Measurements from ENCODE around the gene PDGFB.

The PDGFB gene

DNA sequence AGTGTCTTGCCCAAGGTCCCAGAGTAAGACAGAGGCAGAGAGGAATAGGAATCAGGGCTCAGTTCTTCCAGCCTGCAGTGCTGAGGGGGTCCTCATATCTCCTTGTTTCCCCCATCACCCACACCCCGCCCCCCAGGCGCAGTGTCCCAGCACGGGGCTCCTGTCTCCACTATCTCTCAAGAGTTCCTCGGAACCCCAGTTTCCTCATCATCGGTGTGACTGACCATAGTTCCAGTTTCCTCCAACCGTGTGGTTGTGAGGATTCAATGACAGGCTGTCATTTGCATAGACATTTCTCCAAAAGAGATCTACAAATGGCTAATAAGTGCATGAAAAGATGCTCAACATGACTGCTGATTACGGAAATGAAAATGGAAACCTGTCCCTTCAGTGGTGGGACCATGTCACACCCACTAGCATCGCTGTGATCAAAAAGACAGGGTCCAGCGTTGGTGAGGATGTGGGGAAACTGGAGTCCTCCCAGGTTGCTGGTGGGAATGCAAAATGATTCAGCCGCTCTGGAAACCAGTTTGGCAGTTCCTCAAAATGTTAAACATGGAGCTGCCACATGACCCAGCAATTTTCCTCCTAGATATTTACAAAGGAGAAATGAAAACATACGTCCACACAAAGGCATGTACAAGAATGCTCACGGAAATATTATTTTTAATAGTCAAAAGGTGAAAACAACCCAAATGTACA is 31.8 kb upstream of the PDGFB start:
- DNase-seq, result no peak

DNA sequence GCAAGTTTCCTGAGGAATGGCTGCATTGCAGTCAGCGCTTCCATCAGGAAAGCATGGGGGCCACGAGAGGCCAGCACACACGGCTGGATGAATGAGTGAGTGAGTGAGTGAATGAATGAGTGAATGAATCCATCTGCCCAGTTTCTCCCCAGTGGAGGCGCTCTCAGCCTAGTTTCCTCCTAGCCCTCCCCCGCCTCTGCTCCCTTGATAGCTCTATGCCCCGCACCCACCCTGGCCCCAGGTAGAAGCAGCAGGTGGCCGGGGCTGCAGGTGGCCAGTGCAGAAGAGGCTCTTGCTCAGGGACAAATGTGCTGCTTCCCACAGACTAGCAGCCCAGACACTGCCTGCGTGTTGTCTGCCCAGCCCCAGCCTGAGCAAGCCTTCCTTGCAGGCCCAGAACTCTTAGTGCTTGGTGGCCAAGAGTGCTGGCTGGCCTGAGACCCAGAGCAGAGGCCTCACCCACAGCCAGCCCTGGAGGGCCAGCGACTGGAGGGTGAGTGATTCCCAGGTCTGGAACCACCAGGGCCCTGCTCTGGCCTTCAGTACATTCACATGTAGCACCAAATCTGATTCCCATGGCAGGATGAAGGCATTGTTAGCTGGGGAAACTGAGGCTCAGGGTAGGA is 31.1 kb upstream of the PDGFB start:
- no peak for DNase-seq

DNA sequence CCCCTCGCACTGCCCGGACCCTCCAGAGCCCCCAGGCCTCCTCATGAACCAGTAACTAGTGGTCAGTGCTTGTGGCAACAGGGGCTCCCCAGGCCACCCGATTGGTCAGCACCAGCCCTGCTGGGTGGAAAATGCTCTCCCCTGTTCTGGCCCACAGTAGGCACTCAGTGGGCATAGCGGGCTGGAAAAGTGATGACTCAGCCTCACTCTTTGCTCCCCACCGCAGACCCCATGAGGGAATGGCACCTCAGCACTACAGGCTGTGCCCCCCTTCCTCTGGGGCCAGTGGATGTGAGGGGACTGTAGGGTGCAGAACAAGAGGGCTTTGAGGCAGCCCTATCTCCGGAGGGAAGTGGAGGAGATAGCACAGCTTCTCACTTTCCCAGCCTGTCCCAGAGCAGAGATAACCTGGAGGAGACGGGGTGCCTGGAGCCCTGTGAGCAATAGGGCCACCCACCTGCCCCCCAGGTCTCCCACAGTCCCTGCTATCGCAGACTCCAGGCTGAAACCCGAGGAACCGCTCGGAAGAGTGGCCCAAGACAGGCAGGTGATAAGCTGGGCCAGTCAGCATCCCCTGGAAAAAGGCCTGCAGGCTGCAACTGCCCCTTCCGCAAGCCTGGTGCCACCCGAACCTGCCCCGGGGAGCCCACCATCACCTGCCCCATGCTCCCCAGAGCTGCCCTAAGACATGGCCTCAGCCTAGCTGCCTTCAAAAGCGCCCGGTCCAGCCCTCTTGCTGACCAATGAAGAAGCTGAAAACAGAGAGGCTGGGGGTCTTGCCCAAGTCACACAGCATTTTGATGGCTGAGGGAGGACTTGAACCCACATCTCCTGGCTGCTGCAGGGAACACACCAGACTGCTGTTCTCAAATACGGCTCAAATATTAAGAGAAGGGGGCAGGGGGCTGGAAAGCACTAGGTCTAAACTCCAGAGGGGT is 29.4 kb upstream of the PDGFB start:
- no peak for DNase-seq

DNA sequence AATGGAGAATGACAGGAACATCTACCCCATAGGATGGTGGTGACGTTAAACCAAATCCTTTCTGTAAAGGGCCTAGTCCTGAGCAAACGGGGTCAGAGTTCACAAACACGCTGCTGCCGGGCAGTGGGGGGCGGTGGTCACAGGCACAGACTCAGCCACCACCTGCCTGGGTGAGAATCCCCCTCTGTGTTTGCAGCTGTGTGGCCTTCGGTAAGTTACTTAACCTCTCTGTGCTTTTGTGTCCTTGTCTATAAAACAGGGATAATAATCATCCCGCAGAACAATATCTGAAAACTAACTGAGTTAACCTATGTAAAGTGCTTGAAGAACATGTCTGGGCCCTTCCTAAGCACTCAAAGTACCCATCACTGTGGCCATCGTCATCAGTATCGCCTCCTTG is 26.0 kb upstream of the PDGFB start:
- no peak for DNase-seq

DNA sequence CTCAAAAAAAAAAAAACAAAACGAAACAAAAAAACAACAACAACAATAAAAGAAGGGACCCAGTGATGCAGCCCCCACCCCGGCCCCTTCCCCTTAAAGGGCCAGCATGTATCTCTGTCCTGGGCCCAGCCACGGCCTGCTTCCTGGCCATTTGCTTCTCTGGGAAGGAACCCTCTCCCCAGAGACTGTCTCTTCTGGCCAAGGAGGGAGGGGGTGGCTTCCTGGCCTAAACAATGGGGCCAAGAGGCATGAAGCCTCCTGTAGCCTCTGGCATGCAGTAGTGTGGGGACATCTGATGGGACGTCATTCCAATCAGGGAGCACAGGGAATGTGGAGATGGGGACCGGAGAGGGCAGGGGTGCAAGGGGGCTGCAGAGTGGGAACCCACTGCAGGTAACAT is 25.5 kb upstream of the PDGFB start:
- no peak for DNase-seq

DNA sequence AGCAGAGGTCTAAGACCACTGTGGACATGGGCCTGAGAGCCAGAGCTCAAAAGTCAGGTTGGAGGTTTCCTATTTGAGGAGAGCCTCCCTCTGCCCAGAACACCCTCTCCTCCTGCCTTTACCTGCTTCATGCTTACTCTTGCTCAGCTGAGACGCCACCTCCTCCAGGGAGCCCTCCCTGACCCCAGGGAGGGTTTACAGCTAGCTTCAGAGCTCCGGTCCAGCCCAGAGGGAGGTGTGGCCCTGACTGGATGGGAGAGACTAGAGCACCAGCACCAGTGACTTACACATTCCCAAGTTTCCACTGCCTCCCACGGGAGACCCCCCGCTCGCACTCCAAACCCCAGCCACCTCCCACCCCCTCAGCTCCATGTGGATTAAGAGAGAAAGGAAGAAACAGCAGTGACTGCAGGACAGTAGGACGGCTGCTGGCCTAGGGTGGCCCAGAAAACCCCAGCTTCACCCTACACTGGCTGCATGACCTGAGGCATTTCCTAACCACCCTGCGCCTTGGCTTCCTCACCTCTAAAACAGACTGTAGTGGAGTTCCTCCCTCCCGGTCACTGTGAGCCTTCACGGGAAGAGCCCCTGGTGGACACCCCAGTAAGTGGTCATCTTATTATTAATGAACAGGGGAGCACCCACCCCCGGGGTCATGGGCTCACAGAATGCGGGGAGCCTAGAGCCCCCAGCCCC is 24.5 kb upstream of the PDGFB start:
- DNase-seq, result no peak

DNA sequence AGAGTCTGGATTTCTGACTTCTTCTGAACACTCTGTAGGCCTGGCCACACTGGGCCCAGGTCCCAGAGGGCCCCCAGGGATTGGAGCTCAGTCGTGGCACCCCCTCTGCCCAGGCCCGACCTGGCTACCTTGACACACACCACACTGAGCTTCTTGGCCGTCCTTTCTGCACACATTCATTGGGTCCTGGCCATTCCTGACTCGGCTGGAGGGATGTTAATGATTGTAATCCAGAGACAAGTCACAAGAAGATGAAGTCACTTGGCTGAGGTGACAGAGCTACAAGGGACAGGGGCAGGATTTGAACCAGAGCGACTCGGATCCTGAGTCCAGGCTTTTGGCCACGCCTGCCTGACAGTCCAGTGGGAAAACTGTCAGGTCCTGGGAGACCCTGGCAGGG is 23.9 kb upstream of the PDGFB start:
- no peak for DNase-seq

DNA sequence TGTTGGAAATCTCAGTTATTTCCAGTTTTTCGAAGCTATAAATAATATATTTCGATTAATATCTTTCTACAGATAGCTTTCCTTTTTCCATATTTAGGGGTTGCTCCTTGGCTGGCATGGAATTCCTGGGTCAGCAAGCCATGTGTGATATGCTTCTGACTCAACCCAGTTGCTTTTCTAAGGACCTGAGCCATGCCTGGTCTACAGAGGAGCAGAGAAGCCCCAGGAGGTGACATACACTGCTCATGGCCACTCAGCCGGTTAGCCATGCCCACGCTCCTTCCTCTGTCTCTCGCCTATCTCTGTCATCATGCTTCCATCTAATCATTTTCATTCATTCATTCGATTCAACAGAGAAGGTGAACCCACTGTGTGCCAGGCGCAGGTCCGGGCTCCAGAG is 23.2 kb upstream of the PDGFB start:
- no peak for DNase-seq

DNA sequence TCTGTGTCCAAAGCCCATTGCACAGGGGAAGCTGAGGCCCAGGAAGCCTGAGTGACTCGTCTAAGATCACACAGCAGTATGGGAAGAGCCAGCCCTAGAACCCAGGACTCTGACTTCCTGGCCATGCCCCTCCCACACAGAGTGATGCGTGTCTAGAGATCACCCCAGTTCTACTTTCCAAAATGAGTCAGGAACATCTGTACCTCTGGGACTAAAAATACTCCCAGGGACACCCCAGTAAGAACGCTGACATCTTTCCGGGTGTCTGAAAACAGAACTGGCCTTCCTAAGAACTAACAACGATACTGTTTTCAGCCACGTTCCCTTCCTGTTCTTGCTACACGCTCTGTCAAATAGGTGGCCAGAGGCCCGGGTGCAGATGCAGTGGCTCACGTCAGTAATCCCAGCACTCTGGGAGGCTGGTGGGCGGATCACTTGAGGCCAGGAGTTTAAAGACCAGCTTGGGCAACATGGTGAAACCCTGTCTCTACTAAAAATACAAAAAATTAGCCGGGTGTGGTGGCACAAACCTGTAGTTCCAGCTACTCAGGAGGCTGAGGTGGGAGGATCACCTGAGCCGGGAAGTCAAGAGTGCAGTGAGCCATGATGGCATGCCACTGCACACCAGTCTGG is 21.7 kb upstream of the PDGFB start:
- DNase-seq, result peak; percentile 32

DNA sequence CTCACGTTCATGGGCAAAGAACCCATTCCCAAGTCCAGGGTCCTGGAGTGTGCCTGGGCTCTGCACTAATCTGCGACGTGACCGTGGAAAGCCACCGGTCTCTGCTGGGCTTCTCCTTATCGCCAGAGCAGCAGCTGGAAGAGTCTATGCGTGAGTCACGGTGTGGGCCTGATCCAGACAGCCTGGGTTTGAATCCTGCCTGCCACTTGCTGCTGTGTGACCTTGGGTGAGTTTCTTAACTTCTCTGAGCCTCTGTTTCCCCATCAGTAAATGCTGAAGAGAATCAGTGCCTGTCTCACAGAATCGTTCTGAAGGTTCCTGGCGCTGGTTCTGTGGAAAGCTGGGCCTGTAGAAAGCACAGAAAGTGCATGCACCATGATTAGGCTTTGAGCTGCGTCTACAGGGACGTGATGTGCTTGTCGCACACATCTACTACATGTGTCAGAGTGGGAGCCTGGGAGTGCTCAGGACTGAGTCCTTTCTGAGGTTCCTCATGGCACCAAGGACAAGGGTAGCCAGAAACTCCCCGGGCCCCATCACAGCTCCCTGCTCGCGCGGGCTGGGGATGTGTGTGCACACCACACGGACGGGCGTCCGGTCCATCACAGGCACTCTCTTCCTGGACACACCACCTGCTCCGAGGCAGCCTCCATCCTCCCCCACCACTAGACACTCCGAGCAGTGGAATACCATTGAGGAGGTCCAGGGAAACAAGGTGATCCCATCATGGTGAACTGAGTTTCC is 20.5 kb upstream of the PDGFB start:
- DNase-seq, result no peak

DNA sequence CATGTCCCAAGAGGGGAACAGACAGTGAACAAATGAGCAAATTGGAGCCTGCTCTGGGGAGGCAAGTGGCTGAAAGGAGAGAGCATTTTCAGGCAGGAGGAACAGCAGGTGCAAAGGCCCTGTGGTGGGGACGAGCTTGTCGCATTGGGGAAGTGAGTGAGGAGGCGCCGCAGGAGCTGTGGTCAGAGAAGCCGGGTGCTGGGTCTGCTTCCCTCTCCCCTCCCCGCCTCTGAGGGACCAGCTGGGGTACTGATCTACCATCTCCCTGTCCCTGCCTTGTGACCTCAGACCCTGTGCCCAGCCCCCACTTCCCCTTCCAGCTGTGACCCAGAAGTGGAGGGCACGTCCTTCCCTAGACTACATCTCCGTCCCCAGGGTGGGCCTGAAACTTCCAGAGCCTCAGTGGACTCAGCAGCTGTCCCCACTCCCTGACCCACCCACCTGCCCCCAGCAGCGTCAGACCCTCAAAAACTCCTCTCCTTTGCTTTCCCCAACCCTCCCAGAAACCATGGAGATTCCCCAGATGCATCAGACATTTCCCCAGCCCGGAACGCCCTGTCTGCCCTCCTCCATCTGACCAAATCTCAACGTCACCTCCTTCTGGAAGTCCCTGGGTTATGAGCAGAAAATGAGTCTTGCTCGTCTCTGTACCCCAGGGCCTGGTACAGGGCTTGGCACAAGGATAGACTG is 19.7 kb upstream of the PDGFB start:
- DNase-seq, result peak; percentile 59

DNA sequence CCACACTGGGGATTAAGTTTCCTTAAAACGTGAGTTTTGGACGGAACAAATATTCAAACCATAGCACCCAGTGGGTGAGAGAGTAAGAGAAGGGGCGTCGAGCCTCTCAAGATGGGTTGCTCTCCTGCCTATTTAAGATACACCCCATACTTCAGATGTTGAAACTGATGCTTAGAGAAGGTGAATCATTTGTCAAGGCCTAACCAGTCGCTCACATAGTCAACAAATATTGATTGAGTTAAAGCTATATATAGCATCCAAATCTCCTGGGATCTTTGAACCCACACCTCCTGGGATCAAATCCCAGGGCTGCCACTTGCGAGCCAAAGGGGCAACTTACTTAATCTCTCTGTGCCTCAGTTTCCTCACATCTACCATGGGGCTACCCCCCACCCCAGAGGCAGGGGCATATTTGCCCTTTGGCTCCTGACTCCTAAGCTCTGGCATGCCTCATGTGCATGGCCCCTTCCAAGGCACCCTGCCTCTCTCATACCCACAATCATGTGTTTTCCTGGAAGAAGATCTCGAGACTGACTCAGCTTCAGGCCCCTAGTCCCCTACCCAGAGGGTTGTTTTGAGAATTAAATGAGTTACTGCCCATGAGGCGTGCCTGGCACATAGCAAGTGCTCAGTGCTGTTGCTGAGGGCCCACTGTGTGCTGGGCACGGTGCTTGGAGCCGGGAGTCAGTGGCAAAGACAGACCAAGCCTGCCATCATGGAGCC is 19.0 kb upstream of the PDGFB start:
- no peak for DNase-seq

DNA sequence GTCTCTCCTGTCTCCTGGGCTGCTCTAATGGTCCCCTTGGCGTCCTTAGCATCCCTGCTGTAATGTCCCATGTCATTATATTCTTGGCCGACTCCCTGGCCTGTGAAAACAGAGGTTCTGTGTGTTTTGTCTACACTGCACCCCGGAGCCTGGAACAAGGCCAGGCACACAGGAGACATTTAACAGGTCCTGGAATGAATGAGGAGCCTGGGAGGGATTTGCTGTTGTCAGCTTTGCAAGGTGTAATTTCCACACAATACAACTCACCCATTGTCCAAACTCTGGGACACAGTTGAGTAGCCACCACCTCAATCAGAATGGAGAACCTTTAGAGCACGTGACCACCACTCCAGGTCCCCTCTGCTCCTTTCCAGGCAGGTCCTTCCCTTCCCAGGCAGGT is 14.9 kb upstream of the PDGFB start:
- no peak for DNase-seq

DNA sequence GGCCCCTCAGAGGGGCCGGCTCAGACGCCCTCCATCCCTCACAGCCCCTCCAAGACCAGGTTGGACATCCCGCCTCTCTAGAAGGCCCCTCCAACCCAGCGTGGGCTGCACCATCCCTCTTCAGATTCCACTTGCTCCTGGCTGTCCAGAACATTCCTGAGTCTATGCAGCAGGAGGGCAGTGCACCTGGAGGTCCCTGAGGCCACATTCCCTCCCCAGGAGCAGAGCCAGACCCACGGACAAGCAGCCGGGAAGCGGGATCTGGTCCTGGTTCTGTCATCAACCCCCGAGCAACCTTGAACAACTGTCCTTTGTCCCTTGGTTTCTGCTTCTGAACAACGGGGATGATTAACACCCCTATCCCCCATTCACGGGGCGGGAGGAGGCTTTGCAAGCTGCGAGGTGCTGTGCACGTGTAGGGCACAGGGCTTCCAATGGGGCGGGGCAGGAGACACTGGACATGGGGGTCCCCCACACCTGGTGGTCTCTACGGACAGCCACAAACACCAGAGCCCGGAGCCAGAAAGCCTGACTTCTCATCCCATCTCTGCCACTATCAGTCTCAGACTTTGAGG is 13.2 kb upstream of the PDGFB start:
- no peak for DNase-seq

DNA sequence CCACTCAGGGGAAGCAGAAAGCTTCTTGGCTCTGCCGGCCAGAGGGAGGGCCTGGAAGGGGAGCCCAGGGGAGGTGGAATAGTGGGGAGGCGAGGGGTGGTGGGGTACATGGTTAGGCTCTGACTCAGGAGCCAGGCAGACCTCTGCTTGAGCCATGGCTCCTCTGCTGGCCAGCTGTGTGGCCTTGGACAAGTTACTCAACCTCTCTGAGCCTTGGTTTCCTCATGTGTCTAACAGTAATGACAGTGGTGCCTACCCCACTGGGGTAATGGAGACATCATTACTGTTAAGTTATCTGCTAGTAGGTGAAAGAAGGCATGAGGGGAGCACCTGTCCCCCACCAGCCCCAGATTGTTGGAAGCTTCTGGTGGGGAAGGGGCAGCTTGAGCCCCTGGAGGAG is 12.2 kb upstream of the PDGFB start:
- no peak for DNase-seq

DNA sequence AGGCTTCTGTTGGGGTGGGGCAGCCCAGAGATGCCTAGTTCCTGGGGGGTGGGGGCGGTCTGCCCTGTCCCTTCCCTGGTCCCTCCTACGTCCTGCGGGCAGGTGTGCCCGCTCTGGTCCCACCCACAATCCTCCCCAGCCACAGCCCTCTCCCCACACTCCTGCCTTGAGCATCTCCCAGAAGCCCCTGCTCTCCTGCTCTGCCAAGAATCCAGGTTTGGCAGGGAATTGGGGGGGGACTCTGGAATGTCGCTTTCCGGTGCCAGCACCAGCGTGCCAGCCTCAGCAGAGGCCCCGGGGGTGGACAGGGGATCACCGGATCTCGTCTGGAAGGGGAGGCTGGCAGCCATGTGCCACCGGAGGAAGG is 11.4 kb upstream of the PDGFB start:
- DNase-seq, result no peak

DNA sequence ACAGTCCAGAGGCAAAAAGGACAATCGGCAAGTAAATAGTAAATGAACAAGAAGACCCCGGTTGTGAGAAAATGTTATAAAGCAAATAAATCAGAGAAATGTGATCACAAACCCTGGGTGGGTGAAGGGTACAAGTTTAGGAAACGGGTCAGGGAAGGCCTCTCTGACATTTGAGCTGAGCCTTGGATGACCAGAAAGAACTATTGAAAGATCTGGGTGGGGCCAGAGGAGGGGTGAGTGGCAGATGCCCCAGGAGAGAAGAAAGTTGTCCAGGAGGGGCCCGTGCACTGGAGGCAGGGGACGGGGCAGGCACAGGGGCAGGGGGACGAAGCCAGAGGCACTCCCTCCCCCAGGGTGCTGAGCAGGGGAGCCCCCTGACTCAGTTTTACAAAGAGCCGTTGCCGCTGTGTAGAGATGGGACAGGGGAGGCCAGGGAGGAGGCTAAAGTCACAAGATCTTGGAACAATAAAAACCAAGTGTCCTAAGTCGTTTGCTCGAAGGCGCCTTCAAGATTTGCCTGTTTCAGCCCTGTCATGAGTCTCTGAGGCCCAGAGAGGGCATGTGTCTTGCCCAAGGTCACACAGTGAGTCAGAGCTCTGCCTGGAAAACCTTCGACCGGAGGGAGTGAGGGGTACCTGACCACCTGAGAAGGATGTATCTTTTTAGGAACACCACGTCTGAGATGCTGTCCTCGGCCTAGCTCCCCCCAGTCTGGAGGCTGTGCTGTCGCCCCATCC is 10.8 kb upstream of the PDGFB start:
- no peak for DNase-seq

DNA sequence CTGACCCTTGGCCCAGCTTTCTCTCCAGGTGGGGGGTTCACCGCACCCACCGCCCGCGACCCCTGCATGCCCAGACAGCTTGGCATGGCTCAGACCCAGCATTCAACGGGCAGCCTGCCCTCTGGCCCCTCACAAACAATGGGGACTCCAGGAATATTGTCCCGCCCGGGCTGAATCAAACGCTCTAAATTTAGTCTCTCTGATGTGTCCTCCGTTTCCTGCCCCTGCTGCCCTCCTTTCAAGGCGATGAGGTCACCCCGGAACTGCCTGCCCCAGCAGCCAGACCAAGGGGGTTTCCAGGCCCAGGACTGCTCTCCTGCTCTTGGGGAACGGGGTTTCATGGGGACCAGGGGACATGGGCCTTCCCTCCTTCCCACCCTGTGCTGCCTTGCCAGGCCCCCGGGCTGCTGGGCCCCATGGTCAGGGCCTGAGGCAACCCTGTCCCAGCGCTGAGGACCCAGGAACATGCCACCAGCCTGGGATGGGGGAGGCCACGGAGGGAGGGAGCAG is 10.1 kb upstream of the PDGFB start:
- DNase-seq, result peak; percentile 60

DNA sequence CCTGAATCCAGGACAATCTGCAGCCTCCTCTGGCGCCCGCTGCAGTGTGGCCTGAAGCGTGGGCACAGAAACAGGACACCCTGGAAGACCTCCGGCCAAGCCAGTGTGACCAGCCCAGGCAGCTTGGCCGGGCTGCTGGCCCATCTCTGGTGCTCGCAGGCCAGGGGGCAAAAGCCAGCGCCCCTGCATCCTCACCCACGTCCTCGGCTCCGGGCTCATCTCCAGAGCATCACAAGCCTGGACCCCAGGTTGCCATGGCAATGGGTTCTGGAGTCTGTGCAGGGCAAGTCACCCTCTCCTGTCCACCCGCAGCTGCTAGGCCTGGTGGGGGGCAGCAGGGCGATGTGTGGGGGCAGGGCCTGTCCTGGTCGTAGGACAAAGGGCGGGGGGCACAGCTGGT is 9.3 kb upstream of the PDGFB start:
- DNase-seq, result no peak
